NCI-H2171 (cell line): Measurements from ENCODE around the gene HLX.

ENCODE experiments used
- DNase-seq: peaks from one replicate; lab custom pipeline; 2025; lab: John Stamatoyannopoulos, UW

Gene HLX

DNA sequence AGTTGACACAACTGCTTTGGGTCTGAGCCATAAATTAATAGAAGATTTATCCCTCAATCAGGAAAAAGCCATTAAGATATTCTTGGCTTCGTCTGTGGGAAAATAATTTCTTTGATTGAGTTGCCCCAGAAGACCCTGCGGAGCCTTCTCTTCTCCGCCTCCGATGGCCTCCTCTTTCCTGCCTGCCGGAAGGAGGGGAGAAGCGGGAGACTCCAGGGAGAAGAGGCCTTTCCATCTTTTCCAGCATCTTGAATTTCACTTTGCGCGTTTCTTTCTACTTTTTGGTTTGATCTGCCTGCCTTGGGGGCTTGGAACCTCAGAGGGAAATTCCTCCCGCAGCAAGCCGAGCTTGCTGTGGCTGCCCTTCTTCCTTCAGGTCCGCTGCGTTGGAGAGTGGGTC, 16.8 kb downstream of the HLX start:
- DNase-seq: no peak

DNA sequence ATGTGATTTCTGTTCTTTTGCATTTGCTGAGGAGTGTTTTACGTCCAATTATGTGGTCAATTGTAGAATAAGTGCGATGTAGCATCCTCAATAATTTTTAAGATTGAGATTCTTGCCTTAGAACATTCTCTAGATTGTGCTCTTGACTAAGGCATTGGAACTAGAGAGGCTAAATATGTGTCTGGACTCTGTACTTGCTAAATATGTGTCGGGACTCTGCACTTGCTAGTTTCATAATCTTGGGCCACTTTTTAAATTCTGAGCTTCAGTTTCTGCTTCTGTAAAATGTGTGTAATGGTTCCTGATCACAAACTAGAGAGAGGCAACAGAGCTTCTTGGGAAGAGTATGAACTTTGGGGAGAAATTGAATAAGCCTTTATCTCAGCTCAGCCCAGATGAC, 21.6 kb downstream of the HLX start:
- DNase-seq: no peak

DNA sequence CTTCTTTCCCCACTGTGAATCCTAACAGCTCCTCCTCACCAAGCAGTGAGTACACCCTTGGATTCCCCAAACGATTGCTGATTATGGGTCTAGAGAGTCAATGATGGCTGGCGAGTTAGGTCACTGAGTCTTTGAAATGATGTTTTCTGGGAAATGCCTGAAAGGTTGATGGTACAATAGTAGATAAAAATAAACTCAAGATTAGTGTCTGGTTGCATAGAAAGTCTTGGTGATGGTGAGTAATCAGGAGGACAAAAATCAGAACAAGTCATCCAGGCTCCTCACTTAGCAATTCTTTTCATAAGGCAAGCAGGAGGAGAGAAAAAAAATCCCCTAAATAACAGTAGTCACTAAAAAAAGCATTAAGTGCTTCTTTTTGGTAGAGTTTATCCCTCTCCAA, 22.6 kb downstream of the HLX start:
- no peak for DNase-seq

DNA sequence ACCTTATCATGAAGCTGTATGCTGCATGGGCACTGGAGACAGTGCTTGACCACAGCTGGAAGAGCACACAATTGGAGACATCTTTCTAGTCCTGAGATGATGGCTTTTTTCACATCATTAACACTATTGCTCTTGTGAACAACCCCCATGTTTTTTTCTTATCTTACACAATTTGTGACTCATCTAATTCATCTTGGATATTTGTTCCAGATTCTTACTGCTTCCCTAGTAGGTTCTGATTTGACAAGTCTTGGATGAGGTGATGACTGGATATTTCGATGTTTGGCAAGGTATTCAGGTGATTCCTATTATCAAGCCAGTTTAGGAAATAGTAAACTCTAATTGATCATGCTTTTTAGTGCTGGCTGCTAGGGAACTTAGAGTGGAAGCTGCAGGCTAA, 23.7 kb downstream of the HLX start:
- DNase-seq: no peak

DNA sequence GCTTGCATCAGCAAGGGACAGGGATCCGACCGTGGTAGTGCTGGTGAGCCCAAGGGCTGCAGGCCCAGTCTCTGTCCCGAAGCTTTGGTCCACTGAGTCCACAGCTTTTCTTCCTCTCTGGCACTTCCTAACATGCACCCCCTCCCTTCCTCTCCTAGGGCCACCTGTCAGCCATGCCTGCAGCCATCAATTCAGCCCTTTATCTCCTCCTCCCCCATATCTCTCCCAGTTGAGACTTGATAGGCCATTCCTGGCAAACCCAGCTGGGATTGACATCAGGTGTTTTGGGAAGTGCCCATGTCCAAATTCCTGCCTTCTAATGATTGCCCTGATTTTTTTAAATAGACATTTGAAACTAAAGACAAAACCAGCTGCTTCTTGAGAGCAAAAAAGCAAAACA, 25.6 kb downstream of the HLX start:
- DNase-seq: no peak

DNA sequence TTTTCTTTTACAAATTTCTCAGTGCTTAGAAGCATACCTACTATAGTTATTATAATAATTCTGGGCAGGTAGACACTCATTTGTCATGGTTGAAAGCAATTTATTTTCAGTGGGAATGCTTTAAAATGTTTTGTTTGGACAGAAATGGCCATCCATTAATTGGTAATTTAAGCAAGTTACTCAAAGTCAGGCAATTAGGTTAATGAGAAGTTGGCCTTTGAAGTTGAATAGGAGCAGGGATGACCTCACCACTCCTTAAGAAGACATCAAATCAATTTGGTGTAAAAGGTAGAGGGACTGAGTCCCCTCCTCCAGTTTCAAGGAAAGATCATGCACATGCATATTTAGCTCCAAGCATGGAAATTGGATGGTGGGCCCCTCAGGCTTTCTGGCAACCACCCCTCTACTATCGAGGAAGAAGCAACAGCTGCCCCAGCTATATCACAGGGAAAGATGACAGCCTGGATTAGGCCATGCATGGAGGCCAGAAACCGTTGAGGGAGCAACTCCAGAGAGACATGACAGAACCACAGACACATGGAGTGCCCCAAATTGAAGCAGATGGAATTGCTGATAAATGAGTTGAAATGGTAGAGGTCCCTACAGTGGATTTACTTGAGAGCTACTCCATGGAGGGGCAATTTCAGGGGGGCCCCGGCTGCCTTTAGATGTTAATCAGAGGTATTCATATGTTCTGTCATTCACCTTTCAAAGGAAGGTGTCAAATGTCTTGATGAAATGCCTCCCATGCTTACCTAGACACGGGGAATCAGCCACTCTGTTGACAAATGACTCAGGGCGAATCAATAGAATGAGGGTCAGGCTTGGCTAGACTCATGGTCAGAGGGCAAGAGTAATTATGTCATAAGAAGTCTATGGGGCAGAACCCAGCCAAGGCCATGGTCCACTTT, 26.7 kb downstream of the HLX start:
- no peak for DNase-seq

DNA sequence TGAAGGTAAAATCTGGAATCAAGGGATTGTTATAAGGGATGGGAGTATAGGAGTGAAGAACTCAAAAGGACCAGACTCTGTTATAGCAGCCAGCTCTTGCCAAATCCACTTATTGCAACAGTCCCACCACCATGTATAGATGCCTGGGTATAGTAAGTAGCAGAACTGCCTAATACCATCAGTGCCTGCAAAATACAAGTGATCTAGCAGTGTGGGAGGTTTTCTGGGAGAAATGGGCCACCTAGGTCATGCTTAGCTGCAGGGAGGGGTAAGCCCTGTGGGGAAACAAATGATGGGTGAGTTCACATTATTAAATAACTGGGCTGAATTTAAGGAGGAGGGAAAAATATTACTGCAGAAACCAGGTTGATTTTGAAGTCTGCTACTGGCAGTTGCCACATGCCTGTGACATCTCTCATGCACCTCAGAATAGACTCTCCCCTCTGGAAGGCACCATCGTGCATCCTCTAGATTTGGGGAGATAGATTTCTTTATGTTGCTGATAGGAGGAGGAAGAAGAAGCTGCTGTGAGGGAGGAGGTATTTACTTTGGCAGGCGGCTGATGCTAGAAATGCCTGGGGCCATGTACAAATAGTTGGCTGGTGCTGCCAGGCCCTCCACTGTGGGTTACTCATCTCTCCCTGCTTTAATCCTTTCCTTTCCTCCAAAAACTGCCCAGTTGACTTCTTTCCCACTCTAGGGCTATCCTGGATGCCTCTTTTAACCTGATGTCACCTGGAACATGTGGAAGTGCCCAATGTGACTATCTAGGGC, 27.5 kb downstream of the HLX start:
- DNase-seq: no peak

DNA sequence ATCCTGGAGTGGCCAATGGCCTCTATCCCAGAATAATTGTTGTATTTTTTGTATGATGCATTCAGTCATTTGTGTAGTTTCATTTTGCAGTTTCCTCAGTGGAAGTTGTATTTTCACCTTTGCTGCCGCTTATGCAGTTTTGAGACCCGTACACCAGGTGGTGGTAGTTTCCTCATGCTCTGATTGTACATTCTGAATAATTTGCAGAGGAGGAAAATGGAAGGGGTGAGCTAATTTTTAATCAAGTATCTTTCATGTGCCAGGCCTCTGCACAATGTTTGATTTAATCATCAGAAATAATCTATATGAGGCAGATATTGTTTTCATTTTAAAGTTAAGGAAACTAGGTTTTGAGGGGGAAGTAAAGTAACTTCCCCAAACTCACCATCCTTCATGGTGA, 29.5 kb downstream of the HLX start:
- no peak for DNase-seq

DNA sequence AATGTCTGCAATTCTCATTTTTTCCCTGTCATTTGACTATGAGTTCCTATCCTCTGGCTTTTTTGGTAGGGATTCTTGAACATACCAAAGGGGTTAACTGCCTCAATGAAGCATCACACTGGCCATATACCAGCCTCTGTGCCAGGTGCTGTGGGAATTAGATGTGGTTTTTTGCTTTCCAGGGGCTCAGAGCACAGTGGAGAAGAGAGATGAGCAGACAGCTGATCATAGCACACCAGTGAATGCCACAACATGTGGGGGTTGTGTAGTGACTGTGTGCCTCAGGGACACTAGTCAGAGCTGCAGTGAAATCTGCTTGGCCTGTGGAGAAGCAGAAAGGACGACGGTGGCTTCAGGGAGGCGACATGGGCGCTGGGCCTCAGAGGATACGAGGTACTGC, 30.8 kb downstream of the HLX start:
- no peak for DNase-seq

DNA sequence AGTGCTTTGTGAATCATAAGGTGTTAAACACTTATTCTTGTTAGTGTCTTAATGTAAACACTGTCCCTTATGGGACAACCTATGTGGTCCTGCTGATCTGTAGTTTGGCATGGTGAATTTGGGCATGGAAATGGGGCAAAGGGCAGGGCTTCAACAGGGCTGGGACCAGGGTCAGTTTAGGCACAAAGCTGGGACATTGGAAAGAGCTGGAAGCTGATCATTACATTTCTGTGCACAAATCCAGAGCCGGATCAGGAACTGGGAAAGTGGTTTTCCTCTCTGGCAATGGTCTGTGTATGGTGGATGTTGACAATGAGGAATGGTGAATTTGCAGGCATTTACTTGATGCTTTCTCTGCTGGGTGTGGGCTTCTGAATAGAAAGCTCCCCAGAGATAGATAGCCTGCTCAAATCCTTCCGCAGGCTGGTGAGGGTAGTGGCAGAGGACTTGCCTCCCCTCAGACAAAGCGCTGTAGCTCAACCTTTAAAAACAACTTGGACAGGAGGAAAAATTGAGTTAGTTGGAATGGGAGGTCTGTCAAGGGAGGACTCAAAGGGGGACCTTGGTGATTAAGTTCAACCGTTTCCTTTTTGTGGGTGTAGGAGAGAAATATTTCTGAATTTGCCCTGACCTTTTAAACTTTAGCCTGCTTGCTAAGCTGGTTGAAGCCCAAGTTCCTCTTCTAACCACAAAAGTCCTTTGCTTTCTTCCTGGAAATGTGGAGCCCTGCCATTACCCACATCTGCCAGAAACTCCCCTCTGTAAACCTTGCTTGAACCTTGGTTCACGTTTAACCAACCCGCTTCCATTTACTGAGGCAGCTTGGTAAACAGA, 35.3 kb downstream of the HLX start:
- DNase-seq: no peak

DNA sequence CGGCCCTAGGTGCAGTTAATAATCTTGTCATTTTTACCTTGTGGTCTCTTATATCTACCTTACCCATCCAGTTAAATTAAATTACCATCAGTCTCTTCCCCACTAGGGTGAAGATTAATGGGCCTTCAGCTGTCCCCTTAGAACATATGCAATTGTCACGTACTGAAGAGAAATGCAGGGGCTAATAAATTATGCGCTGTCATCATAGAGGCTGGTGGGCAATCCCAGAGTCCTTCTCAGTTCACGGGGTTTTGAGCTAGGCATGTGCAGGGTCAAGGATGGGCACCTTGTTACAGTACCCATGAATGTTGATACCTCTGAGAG, 35.8 kb downstream of the HLX start:
- no peak for DNase-seq

DNA sequence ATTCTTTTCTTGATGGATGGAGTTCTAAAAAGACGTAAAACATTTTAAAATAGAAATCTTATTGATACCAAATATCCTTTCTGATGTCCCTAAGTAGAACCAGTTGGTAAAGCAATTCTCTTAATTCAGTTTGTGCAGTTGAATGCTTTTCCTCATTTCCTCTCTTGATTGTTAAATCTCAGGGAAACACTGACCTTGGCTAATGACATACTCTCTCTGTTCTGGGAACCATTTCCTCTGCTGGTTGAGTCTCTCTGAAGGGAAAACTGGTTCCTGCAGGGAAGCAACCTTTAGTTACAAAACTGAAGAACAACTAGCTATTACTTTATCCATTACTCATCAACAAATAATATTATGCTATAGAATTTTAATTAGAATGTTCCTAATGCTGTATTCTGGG, 36.7 kb downstream of the HLX start:
- no peak for DNase-seq

DNA sequence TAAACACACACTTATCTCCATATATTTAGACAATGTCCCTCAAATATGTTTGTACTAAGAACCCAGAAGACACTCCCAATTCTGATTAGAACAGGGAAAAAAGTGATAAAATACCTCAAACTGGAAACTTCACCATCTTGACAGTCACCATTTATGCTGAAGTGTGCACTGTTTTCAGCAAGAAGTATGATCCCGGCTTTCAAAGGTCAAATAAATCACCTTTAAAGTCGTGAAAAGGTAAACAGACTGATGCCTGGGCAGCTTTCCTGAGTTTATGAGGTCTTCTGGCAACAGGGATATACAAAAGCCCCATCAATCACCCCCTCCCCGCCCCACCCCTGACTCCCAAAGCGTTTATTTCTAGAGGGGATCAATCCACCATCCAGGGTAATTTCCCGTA, 37.9 kb downstream of the HLX start:
- no peak for DNase-seq

DNA sequence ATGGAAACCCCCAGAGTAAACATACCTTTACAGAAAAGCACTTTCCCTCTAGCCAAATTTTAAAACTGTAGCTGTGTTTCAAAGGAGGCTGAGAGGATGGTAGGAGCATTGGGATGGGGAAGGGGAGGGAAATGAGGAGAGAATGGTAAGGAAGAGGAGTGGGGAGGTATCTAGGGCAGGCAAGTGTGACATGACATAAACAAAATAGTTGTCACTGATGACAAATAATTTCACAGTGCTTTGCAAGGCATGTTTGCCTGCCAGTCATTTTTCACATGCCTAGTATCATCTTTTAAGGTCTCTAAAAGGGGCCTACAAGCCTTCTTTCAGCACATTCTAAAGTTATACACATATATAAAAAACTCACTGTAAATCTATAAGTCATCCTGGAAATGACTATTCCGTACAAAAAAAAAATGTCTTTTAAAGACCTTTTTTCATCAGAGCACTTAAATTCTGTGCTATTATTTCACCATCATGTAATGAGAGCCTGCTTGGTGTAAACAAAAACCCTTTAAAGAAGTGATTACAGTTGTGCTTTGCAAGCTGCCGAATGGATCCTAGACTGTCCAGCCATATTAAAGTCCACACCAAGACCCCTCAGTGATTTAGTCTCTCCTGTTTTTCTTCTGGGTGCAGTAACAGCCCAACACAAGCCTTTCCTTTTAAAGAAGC, 38.4 kb downstream of the HLX start:
- DNase-seq: no peak

DNA sequence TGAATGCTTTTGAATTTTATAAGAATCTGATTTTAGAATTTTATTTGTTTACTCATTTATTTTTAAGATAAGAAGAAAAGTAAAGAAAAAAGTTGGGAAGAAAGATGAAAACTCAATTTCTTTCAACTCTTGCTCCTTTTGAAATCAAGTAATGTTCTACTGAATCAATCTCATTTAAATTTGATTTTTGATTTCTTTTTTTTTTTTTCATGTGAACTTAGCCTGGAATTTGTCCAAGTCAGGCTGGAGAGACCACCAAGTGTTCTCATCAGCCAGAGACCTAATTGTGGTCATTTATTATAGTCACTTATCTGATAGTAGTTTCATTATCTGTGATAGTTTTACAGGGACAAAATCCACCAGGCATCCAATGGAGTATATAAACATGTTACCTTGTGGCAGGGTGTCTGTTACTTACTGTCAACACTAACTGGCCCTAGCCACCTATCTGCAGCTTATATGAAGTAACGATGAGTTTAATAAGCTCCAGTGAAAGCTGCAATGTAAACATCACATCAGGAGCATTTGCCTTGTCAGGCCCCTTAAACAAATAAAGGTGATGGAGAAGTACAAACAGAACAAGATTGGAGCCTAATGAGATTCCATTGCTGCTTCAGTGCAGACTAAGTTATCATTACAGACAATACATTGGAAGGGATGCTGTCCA, 39.2 kb downstream of the HLX start:
- DNase-seq: no peak

DNA sequence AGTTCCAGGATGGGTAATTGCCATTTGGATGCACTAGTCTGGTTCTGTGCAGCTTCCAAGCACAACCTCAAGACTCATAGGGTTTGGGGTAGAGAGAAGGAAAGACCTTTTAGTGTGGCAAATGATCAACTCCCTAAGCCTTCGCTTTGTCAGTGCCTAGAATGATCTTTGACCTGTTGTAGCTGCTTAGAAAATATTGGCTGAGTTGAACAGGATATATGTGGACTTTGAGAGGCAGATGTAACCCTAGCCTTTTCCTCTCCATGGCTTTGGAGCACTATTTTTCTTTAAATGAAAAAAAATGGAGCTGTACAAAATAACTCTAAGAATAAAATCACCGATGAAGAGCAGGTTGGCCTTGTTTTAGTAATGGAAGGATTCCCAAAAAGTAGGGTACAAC, 41.7 kb downstream of the HLX start:
- DNase-seq: no peak

DNA sequence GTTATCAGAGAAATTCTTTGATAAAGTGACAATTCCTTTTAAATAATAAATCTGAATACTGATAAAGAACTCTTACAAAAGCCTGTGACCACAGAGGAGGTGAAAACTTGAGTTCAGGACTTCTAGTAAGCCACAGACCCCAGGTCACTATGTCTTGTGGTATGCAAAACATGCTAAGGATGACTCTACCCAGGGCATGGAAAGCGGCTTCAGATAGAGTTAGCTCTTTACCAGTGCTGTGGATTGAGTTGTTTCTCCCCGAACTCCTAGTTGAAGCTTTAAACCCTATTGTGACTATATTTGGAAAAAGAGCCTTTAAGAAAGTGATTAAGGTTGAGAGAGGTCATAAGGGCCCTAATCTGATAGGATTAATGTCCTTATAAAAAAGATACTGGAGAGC, 42.3 kb downstream of the HLX start:
- DNase-seq: no peak

DNA sequence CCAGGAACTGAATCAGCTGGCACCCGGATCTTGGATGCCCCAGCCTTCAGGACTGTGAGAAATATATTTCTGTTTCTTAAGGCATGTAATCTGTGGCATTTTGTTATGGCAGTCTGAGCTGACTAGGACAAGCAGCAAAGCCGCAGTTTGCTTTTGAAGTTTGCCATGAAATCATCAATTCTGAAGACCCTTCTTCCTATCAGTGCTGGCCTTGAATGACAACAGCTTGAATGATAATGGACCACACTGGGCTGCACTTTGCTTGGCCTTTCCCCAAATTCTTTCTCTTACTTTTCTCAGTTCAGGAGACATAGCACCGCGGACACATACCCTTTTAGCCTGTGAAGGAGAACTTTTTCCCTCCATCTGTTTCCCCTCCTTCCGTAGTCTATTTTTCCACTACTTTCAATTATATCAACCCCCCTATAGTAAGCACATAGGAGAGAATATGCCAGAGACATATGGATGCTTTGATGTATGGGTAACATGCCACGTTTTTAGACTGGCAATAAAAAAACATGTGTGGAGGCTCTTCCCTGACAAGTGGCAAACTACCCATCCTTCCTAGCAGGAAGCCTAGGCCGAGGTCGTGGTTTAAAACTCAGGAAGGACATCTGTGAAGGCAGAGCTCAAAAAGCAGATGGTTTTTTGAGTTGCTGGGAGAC, 42.9 kb downstream of the HLX start:
- no peak for DNase-seq

DNA sequence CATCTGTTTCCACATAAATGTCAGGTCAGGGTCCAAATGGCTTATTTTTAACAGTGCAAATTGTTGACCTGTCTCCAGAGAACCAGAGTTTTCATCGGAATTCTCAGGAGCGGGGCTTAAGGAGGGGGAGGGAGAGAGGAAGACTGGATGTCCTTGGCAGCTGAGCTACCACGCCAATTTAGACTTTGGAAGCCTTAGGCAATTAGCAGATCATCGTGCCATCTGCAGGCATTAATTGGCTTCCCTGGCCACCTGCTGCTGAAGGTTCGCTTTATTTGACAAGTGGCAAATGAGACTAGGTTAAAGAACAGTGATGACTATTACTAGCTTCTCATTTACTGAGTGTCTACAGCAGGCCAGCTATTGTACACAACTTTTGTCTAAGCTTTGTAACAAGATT, 43.7 kb downstream of the HLX start:
- DNase-seq: peak; percentile 54

DNA sequence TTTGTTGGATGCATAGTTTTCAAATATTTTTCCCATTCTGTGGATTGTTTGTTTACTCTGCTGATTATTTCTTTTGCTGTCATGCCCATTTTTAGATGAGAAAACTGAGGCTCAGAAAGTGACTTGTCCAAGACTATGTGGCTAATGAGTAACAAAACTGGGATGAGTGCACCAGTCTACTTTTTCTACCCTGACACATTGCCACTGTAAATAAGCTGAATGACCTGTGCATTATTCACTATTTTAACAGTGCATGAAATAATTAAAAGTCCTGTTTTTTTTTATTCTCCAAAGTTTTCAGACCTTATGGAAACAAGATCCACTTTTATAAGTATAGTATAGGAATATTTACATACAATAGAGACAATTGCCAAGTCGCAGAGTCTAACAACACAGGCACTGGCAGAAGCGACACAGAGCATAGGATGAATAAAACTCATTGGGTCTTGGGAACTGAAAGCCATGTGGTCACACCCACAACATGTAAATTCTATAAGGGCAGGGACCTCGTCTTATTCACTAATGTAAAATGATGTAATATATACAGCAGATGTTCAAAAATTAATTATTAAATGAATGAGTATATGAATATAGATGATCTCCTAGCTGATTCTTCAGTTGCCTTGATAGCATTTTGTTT, 45.2 kb downstream of the HLX start:
- no peak for DNase-seq

DNA sequence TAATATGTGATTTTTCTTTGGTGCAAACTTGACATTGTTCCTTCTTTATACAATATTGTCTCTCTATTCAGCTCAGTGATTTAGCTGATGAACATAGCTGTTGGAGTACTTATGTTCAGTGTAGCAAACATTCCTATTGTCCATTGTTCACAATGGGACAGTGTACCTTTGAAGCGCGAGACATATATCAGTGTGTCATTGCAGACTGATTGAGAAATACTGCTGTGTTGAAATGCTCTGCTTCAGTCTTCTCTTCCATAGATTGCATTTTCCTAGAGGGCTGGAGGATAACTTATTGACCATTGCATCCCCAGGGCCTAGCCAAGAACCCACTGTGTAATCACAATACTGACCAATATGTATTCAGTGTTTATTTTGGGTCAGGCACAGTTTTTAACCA, 46.5 kb downstream of the HLX start:
- no peak for DNase-seq
